Suprapubic skin (tissue), 3 donors: ENCODE results near the gene TFIP11.

ENCODE experiments used
- POLR2AphosphoS5 ChIP-seq, 3 donors: sonication (generic); formaldehyde crosslinking; IDR thresholded peaks; one replicate each; pipeline ENCODE4 v1.6.1; 2017; ENCODE audit warnings: antibody characterized with exemption in 3 of 3
- TF ChIP-seq, protein P1 (sequence below), 2 donors: fragments of 200-600 bp in 1 of 2; fragments of 450-650 bp in 1 of 2; sonication (generic) in 1 of 2; IDR thresholded peaks; one replicate each; pipeline ENCODE4 v1.5.1; 2016 to 2019; ENCODE audit warnings: antibody characterized with exemption in 2 of 2, mild to moderate bottlenecking in 1 of 2, moderate library complexity in 1 of 2

DNA sequence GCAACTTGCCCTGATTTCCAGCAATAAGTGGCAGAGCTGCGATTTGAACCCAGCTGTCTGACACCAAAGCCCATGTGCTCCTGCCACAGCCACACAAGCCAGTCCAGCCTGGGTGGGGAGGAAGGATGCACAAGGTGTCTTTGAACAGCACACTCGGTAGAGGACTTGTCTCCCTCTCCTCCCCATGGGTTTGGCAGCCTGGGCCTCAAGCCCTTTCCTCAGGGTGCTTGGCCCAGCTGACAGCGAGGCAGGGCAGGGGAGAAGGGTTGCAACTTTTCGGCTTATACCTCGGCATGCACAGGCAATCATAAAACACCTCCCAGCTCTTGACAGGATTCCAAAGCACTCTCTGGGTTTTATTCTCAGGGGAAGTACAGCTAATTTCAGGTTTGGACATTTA lies 63.9 kb downstream of the TFIP11 start:
- TF ChIP-seq POLR2AphosphoS5 (IDR thresholded peaks at IDR 0.05) = no peak
- TF ChIP-seq, protein P1, sequence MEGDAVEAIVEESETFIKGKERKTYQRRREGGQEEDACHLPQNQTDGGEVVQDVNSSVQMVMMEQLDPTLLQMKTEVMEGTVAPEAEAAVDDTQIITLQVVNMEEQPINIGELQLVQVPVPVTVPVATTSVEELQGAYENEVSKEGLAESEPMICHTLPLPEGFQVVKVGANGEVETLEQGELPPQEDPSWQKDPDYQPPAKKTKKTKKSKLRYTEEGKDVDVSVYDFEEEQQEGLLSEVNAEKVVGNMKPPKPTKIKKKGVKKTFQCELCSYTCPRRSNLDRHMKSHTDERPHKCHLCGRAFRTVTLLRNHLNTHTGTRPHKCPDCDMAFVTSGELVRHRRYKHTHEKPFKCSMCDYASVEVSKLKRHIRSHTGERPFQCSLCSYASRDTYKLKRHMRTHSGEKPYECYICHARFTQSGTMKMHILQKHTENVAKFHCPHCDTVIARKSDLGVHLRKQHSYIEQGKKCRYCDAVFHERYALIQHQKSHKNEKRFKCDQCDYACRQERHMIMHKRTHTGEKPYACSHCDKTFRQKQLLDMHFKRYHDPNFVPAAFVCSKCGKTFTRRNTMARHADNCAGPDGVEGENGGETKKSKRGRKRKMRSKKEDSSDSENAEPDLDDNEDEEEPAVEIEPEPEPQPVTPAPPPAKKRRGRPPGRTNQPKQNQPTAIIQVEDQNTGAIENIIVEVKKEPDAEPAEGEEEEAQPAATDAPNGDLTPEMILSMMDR (IDR thresholded peaks at IDR 0.05) = no peak
